ENCODE data around the gene EMP3. TPM values are rescaled to one million over a fixed set of nuclear protein-coding genes. Genes with fewer than 3 reads are reported as not detected.

The EMP3 gene
- total and polyA plus RNA-seq, 2 of the 4 experiments (the other 2 are of a cell fraction), result 147 to 632 TPM

GRCh38 chr19:48315712-48316111 lies 9.6 kb upstream of the EMP3 start:
- POLR2A ChIA-PET (ENCODE audit: unreplicated experiment), result no interaction called here
- Histone ChIP-seq H3K9me3 (ENCODE audit: control insufficient read depth, insufficient read depth, low read length) (no peaks in the 10 kb centered on the region), H4K91ac (ENCODE audit: insufficient read depth, low read depth, low read length) (no peak overlapping the region), H3K79me1 (ENCODE audit: low read depth in 1 of 2, low read length in 2 of 2) (no peaks in the 10 kb centered on the region), H2AK5ac (ENCODE audit: low read depth, low read length) (no peak overlapping the region), H3K4me2 (ENCODE audit: low read depth, low read length) (no peak overlapping the region), H3K14ac (replicated peaks; ENCODE audit: low read depth, low read length) (no peak overlapping the region), H2BK20ac (ENCODE audit: low read depth, low read length) (no peak overlapping the region), H2BK15ac (ENCODE audit: low read depth, low read length) (no peak overlapping the region), H3K4me3 (ENCODE audit: insufficient read depth, low read depth, low read length) (no peak overlapping the region), H3K4me1 (ENCODE audit: control insufficient read depth, insufficient read depth, low read length) (peaks cover 4% of the 10 kb centered on the region), H2BK120ac (ENCODE audit: low read depth, low read length) (no peak overlapping the region), H4K20me1 (ENCODE audit: insufficient read depth, low read length) (no peaks in the 10 kb centered on the region), H3K36me3 (ENCODE audit: control insufficient read depth, insufficient read depth, low read length) (no peaks in the 10 kb centered on the region), H4K8ac (ENCODE audit: low read depth in 2 of 2, low read length in 2 of 2) (no peak overlapping the region), H3K18ac (ENCODE audit: low read depth, low read length) (no peak overlapping the region), H2BK5ac (ENCODE audit: low read depth, low read length, poor library complexity, severe bottlenecking) (no peak overlapping the region), H3K27me3 (ENCODE audit: control insufficient read depth, insufficient read depth, low read length) (peaks cover 2% of the 10 kb centered on the region; the same call in 1 of the 2 replicates), H3K56ac (ENCODE audit: extremely low read depth, insufficient read depth, low read length) (no peak overlapping the region), H3K23ac (ENCODE audit: low read depth, low read length) (no peak overlapping the region), H3K9ac (ENCODE audit: low read depth, low read length) (no peak overlapping the region), H3K27ac (ENCODE audit: insufficient read depth, low read length) (no peak overlapping the region), H4K5ac (ENCODE audit: low read depth, low read length) (no peak overlapping the region), H3K9me1 (ENCODE audit: insufficient read depth, low read length) (no peaks in the 10 kb centered on the region; the same call in 1 of the 2 replicates), H2AFZ (replicated peaks; ENCODE audit: low read length, poor library complexity) (no peak overlapping the region), H2AK9ac (replicated peaks; ENCODE audit: low read depth, low read length, poor library complexity) (no peak overlapping the region), H3K4ac (ENCODE audit: low read depth, low read length) (no peak overlapping the region)
- ATAC-seq (ENCODE audit: low read depth) (no peak), DNase-seq (no peak)
- no CpG with 5 or more reads among the region's 7 CpGs for WGBS, 2 experiments (ENCODE audit: extremely low coverage in 2 of 2, insufficient read length in 1 of 2)
- dilution Hi-C loops (cut with HindIII; ENCODE audit: low sequenced_read_pairs, unreplicated experiment) (no loop called here), intact Hi-C loops (cut with micrococcal nuclease) (no loop called here), in situ Hi-C loops (cut with MboI; ENCODE audit: low sequenced_read_pairs) (no loop called here)
- CTCF ChIA-PET, result no interaction called here
- TF ChIP-seq ELK1 (IDR thresholded peaks at IDR 0.05; ENCODE audit: borderline replicate concordance, low read depth, low read length) (no peak), CEBPB (IDR thresholded peaks at IDR 0.05; ENCODE audit: low read depth, low read length) (no peak), MXI1 (IDR thresholded peaks at IDR 0.05; ENCODE audit: borderline replicate concordance, low read depth, low read length) (no peak), RCOR1 (IDR thresholded peaks at IDR 0.05; ENCODE audit: insufficient replicate concordance, low read length) (no peak), SMC3 (IDR thresholded peaks at IDR 0.05; ENCODE audit: low read depth, low read length) (no peak), FOS (IDR thresholded peaks at IDR 0.05; ENCODE audit: low read depth, low read length) (no peak), POLR2A (IDR thresholded peaks at IDR 0.05; ENCODE audit: low read depth, low read length) (no peak), MAFK (IDR thresholded peaks at IDR 0.05; ENCODE audit: low read depth, low read length) (no peak), NFE2L2 (IDR thresholded peaks at IDR 0.05; ENCODE audit: low read depth, low read length) (no peak), RFX5 (IDR thresholded peaks at IDR 0.05; ENCODE audit: low read depth, low read length) (no peak), RAD21 (IDR thresholded peaks at IDR 0.05; ENCODE audit: low read length) (no peak), CHD1 (IDR thresholded peaks at IDR 0.05; ENCODE audit: low read depth, low read length) (no peak)
- BruUV-seq (replicated peaks), result no TSS peak

Data from IMR-90 (cell line).